Activated B cell treated with CpG ODN at 0.5 μM for 24 hours (primary cell): ENCODE data around the gene ATP5F1B. TPM values are rescaled to one million over a fixed set of nuclear protein-coding genes. Genes with fewer than 3 reads are reported as not detected.
A peak's percentile ranks its signal among the peaks of the same experiment; 100 is the strongest.

ENCODE experiments used
- ATAC-seq: fragments of 200-7000 bp; cut with Tn5 transposase; one replicate; pipeline ENCODE4 v1.10.0; 2021; ENCODE audit warnings: low read depth, mild to moderate bottlenecking, moderate library complexity
- CTCF ChIA-PET: fragments of 350-600 bp; sonication (Branson Sonifier 250); formaldehyde crosslinking; loops from one replicate; lab custom pipeline; 2021; ENCODE audit warnings: antibody characterized with exemption; lab: Charles Lee
- POLR2A ChIA-PET: fragments of 350-600 bp; sonication (Branson Sonifier 250); formaldehyde crosslinking; loops from one replicate; lab custom pipeline; 2021; ENCODE audit warnings: antibody characterized with exemption; lab: Charles Lee
- DNase-seq: peaks from one replicate; pipeline ENCODE4 v3.0.0; 2022
- H3K27ac Mint-ChIP-seq: one replicate; pipeline ENCODE4 v1.8.0; 2020; ENCODE audit warnings: mixed read lengths
- H3K27me3 Mint-ChIP-seq: one replicate; pipeline ENCODE4 v1.8.0; 2021; ENCODE audit warnings: mixed read lengths
- H3K36me3 Mint-ChIP-seq: one replicate; pipeline ENCODE4 v1.8.0; 2021; ENCODE audit warnings: low read depth, mixed read lengths
- H3K4me1 Mint-ChIP-seq: one replicate; pipeline ENCODE4 v1.8.0; 2021; ENCODE audit warnings: mixed read lengths
- H3K4me3 Mint-ChIP-seq: one replicate; pipeline ENCODE4 v1.8.0; 2020; ENCODE audit warnings: mild to moderate bottlenecking, mixed read lengths
- H3K9me3 Mint-ChIP-seq: one replicate; pipeline ENCODE4 v1.8.0; 2020; ENCODE audit warnings: mixed read lengths
- CTCF ChIP-seq: fragments of 200-600 bp; IDR thresholded peaks from one replicate; pipeline ENCODE4 v1.8.0; 2022; ENCODE audit warnings: antibody characterized with exemption, mild to moderate bottlenecking
- intact Hi-C: fragments of 100-400 bp; cut with micrococcal nuclease; formaldehyde crosslinking; loops from one replicate; pipeline ENCODE4 v1.15.1; 2024
- total RNA-seq: library from RNA; stranded (reverse); gene quantifications from 2 replicates; pipeline ENCODE4 v1.2.3, GENCODE V29; 2022

Gene ATP5F1B
- total RNA-seq, 1 donor from 2014 or later, result 499 TPM

GRCh38 chr12:56590237-56590830 lies 55.5 kb downstream of the ATP5F1B start:
- ATAC-seq, result peak; percentile 51
- Mint-ChIP-seq H3K9me3 (no peaks in the 10 kb centered on the region), H3K4me1 (peaks cover 2% of the 10 kb centered on the region), H3K36me3 (peaks cover under 1% of the 10 kb centered on the region), H3K27ac (no peak overlapping the region), H3K4me3 (no peak overlapping the region), H3K27me3 (no peaks in the 10 kb centered on the region)
- intact Hi-C loops, result loop anchor here (5.0 to 10.0 kb wide), 2 partner anchors 37 to 466 kb away; partner anchors contain the start of gene ESYT1
- TF ChIP-seq CTCF, result no peak
- no peak for DNase-seq
- ChIA-PET CTCF (interaction anchor here (1.3 to 2.0 kb wide), 3 partner anchors 16 to 76 kb away, joined by 4 to 7 read pairs (median 4); no protein-coding TSS in a partner anchor), POLR2A (no interaction called here)

- CTCF ChIA-PET, result interaction anchor here (0.9 to 2.0 kb wide), 3 partner anchors 15 to 125 kb away, joined by 4 to 7 read pairs (median 6); no protein-coding TSS in a partner anchor
These were observed 56.0 kb downstream of the ATP5F1B start for GRCh38 chr12:56589783-56590182.

More at GRCh38 chr12:56589783-56590182, 56.0 kb downstream of the ATP5F1B start:
- no peak for TF ChIP-seq CTCF
- Mint-ChIP-seq H3K27me3 (no peaks in the 10 kb centered on the region), H3K27ac (no peak overlapping the region), H3K4me1 (peaks cover 2% of the 10 kb centered on the region), H3K4me3 (no peak overlapping the region), H3K9me3 (no peaks in the 10 kb centered on the region), H3K36me3 (no peaks in the 10 kb centered on the region)
- ATAC-seq (no peak), DNase-seq (no peak)
- POLR2A ChIA-PET, result no interaction called here
- intact Hi-C loops, result loop anchor here (5.0 to 10.0 kb wide), 2 partner anchors 38 to 465 kb away; partner anchors contain the start of gene ESYT1

Other genes with a start within 250 kb of the ATP5F1B start
- 31.8 and 35.0 TPM in 2 replicates for gene TIMELESS, start 196.6 kb downstream of the ATP5F1B start, total RNA-seq
- gene MIP, start 191.3 kb downstream of the ATP5F1B start, total RNA-seq, result not detected in 2 replicates
- 5.8 and 7.5 TPM in 2 replicates for gene SPRYD4, start 177.4 kb downstream of the ATP5F1B start, total RNA-seq
- 2.6 and 3.5 TPM in 2 replicates for gene GLS2, start 157.8 kb downstream of the ATP5F1B start, total RNA-seq
- gene RBMS2, start 124.2 kb downstream of the ATP5F1B start, total RNA-seq, result 2.7 and 3.4 TPM in 2 replicates
- gene BAZ2A, start 15.7 kb downstream of the ATP5F1B start, total RNA-seq, result 153 and 192 TPM in 2 replicates
- 183 and 185 TPM in 2 replicates for gene PTGES3, start 42.3 kb upstream of the ATP5F1B start, total RNA-seq
- gene NACA, start 79.3 kb upstream of the ATP5F1B start, total RNA-seq, result 1,104 and 1,342 TPM in 2 replicates
- 15.1 and 16.8 TPM in 2 replicates for gene PRIM1, start 106.3 kb upstream of the ATP5F1B start, total RNA-seq
- gene HSD17B6, start 117.3 kb upstream of the ATP5F1B start, total RNA-seq, result 0.29 and 0.46 TPM in 2 replicates